Measurements from ENCODE around the gene WDR70. TPM values are rescaled to one million over a fixed set of nuclear protein-coding genes. Genes with fewer than 3 reads are reported as not detected.

Gene WDR70
- total and polyA plus RNA-seq, 2 donors (not counting 1 experiment from before 2014, with no cell fraction given), result 31.4 to 34.0 TPM

GRCh38 chr5:37738057-37738691 is 359.1 kb downstream of the WDR70 start:
- Histone ChIP-seq H3K4me2 (ENCODE audit: extremely low read depth, insufficient read depth, low read length) (peak overlapping the region; percentile 65), H3K4me3 (replicated peaks in 1 of 4; ENCODE audit: control extremely low read depth in 1 of 4, insufficient read depth in 1 of 4, low read depth in 3 of 4, low read length in 4 of 4) (peak overlapping the region in 1 of 4 experiments; percentile 7), H3K4me1 (ENCODE audit: control insufficient read depth, extremely low read depth, insufficient read depth, low read length) (peaks cover 20% of the 10 kb centered on the region), H3K79me2 (ENCODE audit: control insufficient read depth, insufficient read depth, low read length) (no peaks in the 10 kb centered on the region), H3K27ac (ENCODE audit: insufficient read depth, low read length) (peak overlapping the region; percentile 70), H3K9me3 (ENCODE audit: control insufficient read depth, insufficient read depth, low read depth, low read length) (no peaks in the 10 kb centered on the region), H3K9ac (ENCODE audit: insufficient read depth, low read length) (no peak overlapping the region), H4K20me1 (ENCODE audit: control insufficient read depth, extremely low read depth, insufficient read depth, low read length) (no peaks in the 10 kb centered on the region), H2AFZ (ENCODE audit: low read length) (no peak overlapping the region), H3K27me3 (ENCODE audit: control insufficient read depth, insufficient read depth, low read length) (no peaks in the 10 kb centered on the region), H3K36me3 (ENCODE audit: control insufficient read depth, insufficient read depth, low read length) (no peaks in the 10 kb centered on the region)
- DNase-seq (ENCODE audit: low read depth in 2 of 2), result peak; percentile 93 to 96
- TF ChIP-seq EZH2 (IDR thresholded peaks at IDR 0.05; ENCODE audit: low read length, missing control alignments), result no peak
- TF ChIP-seq CTCF (conservative IDR thresholded peaks at IDR 0.05 in 1 of 2, IDR thresholded peaks at IDR 0.05 in 1 of 2; ENCODE audit: low read depth in 1 of 2, low read length in 2 of 2), result no peak

- TF ChIP-seq EZH2 (IDR thresholded peaks at IDR 0.05; ENCODE audit: low read length, missing control alignments), result no peak
- no peak for TF ChIP-seq CTCF (conservative IDR thresholded peaks at IDR 0.05 in 1 of 2, IDR thresholded peaks at IDR 0.05 in 1 of 2; ENCODE audit: low read depth in 1 of 2, low read length in 2 of 2)
- H3K9ac ChIP-seq (ENCODE audit: insufficient read depth, low read length), result no peak overlapping the region
- peak overlapping the region; percentile 70 for H3K27ac ChIP-seq (ENCODE audit: insufficient read depth, low read length)
- H3K4me3 ChIP-seq (replicated peaks in 1 of 4; ENCODE audit: control extremely low read depth in 1 of 4, insufficient read depth in 1 of 4, low read depth in 3 of 4, low read length in 4 of 4), result no peak overlapping the region
- DNase-seq (ENCODE audit: low read depth in 2 of 2), result no peak
- no peaks in the 10 kb centered on the region for H4K20me1 ChIP-seq (ENCODE audit: control insufficient read depth, extremely low read depth, insufficient read depth, low read length)
- H3K4me2 ChIP-seq (ENCODE audit: extremely low read depth, insufficient read depth, low read length), result peak overlapping the region; percentile 65
- peaks cover 20% of the 10 kb centered on the region for H3K4me1 ChIP-seq (ENCODE audit: control insufficient read depth, extremely low read depth, insufficient read depth, low read length)
- no peaks in the 10 kb centered on the region for H3K36me3 ChIP-seq (ENCODE audit: control insufficient read depth, insufficient read depth, low read length)
- H3K27me3 ChIP-seq (ENCODE audit: control insufficient read depth, insufficient read depth, low read length), result no peaks in the 10 kb centered on the region
- H2AFZ ChIP-seq (ENCODE audit: low read length), result no peak overlapping the region
- no peaks in the 10 kb centered on the region for H3K9me3 ChIP-seq (ENCODE audit: control insufficient read depth, insufficient read depth, low read depth, low read length)
- H3K79me2 ChIP-seq (ENCODE audit: control insufficient read depth, insufficient read depth, low read length), result no peaks in the 10 kb centered on the region
These were observed 359.9 kb downstream of the WDR70 start for GRCh38 chr5:37738865-37739488.

GRCh38 chr5:37739817-37740261 is 360.7 kb downstream of the WDR70 start:
- H3K36me3 ChIP-seq (ENCODE audit: control insufficient read depth, insufficient read depth, low read length), result no peaks in the 10 kb centered on the region
- no peak overlapping the region for H3K9ac ChIP-seq (ENCODE audit: insufficient read depth, low read length)
- no peaks in the 10 kb centered on the region for H3K9me3 ChIP-seq (ENCODE audit: control insufficient read depth, insufficient read depth, low read depth, low read length)
- no peaks in the 10 kb centered on the region for H4K20me1 ChIP-seq (ENCODE audit: control insufficient read depth, extremely low read depth, insufficient read depth, low read length)
- H3K4me2 ChIP-seq (ENCODE audit: extremely low read depth, insufficient read depth, low read length), result peak overlapping the region; percentile 78
- peaks cover 20% of the 10 kb centered on the region for H3K4me1 ChIP-seq (ENCODE audit: control insufficient read depth, extremely low read depth, insufficient read depth, low read length)
- H3K4me3 ChIP-seq (replicated peaks in 1 of 4; ENCODE audit: control extremely low read depth in 1 of 4, insufficient read depth in 1 of 4, low read depth in 3 of 4, low read length in 4 of 4), result no peak overlapping the region
- H2AFZ ChIP-seq (ENCODE audit: low read length), result no peak overlapping the region
- H3K79me2 ChIP-seq (ENCODE audit: control insufficient read depth, insufficient read depth, low read length), result no peaks in the 10 kb centered on the region
- DNase-seq (ENCODE audit: low read depth in 2 of 2), result peak; percentile 56 to 79
- H3K27me3 ChIP-seq (ENCODE audit: control insufficient read depth, insufficient read depth, low read length), result no peaks in the 10 kb centered on the region
- TF ChIP-seq CTCF (conservative IDR thresholded peaks at IDR 0.05 in 1 of 2, IDR thresholded peaks at IDR 0.05 in 1 of 2; ENCODE audit: low read depth in 1 of 2, low read length in 2 of 2) (no peak), EZH2 (IDR thresholded peaks at IDR 0.05; ENCODE audit: low read length, missing control alignments) (no peak)
- peak overlapping the region; percentile 52 for H3K27ac ChIP-seq (ENCODE audit: insufficient read depth, low read length)

Measured in fibroblast of lung (primary cell).